AML-193 (cell line): ENCODE data around the gene FTCD.
"Not testable (repeated sequence)": the region's sequence is repeated elsewhere in the genome, so short reads cannot be mapped to it uniquely, and the experiment has no call there.

Source experiments
- DNase-seq, 2 experiments: peaks; one replicate each; lab custom pipeline; 2025; lab: John Stamatoyannopoulos, UW

The FTCD gene

GRCh38 chr21:46140352-46141003 is 14.9 kb downstream of the FTCD start:
- DNase-seq: not testable (repeated sequence)

- DNase-seq: no peak
These were observed 15.7 kb downstream of the FTCD start for GRCh38 chr21:46139686-46140085.

GRCh38 chr21:46138383-46138970 is 16.9 kb downstream of the FTCD start:
- no peak for DNase-seq

GRCh38 chr21:46137908-46138307 is 17.5 kb downstream of the FTCD start:
- DNase-seq: no peak

GRCh38 chr21:46136739-46137349 is 18.5 kb downstream of the FTCD start:
- no peak for DNase-seq

GRCh38 chr21:46135782-46136395 is 19.5 kb downstream of the FTCD start:
- DNase-seq: no peak

GRCh38 chr21:46131838-46132651 is 23.3 kb downstream of the FTCD start:
- no peak for DNase-seq

GRCh38 chr21:46131588-46131837 is 23.9 kb downstream of the FTCD start:
- DNase-seq: no peak

GRCh38 chr21:46130831-46131587 is 24.4 kb downstream of the FTCD start:
- DNase-seq: no peak

GRCh38 chr21:46129846-46130651 is 25.3 kb downstream of the FTCD start:
- DNase-seq: no peak

- no peak for DNase-seq
These were observed 26.3 kb downstream of the FTCD start for GRCh38 chr21:46128933-46129571.

- DNase-seq: no peak
These were observed 27.1 kb downstream of the FTCD start for GRCh38 chr21:46128106-46128932.

- no peak for DNase-seq
These were observed 27.9 kb downstream of the FTCD start for GRCh38 chr21:46127239-46128105.

- no peak for DNase-seq
These were observed 28.8 kb downstream of the FTCD start for GRCh38 chr21:46126309-46127238.

GRCh38 chr21:46125846-46126301 is 29.5 kb downstream of the FTCD start:
- DNase-seq: no peak

GRCh38 chr21:46124926-46125845 is 30.2 kb downstream of the FTCD start:
- DNase-seq: no peak
